Endodermal cell (in vitro differentiated cells): Measurements from ENCODE around the gene KCNK15. TPM values are rescaled to one million over a fixed set of nuclear protein-coding genes. Genes with fewer than 3 reads are reported as not detected.

ENCODE experiments used
- DNase-seq: peaks from one replicate; pipeline ENCODE4 v3.0.0-alpha.2; 2017
- H3K27ac ChIP-seq: 2 replicates; pipeline ENCODE4 v1.5.1; 2013; ENCODE audit warnings: mild to moderate bottlenecking, low read depth, low read length, moderate library complexity
- H3K27me3 ChIP-seq: 2 replicates; pipeline ENCODE4 v1.6.1; 2013; ENCODE audit warnings: mild to moderate bottlenecking, low read length, moderate library complexity; ENCODE audit not compliant: insufficient read depth, control insufficient read depth, poor library complexity, severe bottlenecking
- H3K36me3 ChIP-seq: 2 replicates; pipeline ENCODE4 v1.7.0; 2013; ENCODE audit warnings: mild to moderate bottlenecking, low read length, moderate library complexity; ENCODE audit not compliant: control insufficient read depth, insufficient read depth
- H3K4me1 ChIP-seq: one replicate; pipeline ENCODE4 v1.7.0; 2013; ENCODE audit warnings: low read length; ENCODE audit not compliant: control insufficient read depth, insufficient read depth
- H3K4me3 ChIP-seq: 2 replicates; pipeline ENCODE4 v1.5.1; 2013; ENCODE audit warnings: mild to moderate bottlenecking, low read length, moderate library complexity
- H3K9ac ChIP-seq: 2 replicates; pipeline ENCODE4 v1.6.1; 2013; ENCODE audit warnings: mild to moderate bottlenecking, low read length, moderate library complexity; ENCODE audit not compliant: poor library complexity, severe bottlenecking; ENCODE audit errors: extremely low read depth
- H3K9me3 ChIP-seq: 2 replicates; pipeline ENCODE4 v1.6.1; 2013; ENCODE audit warnings: mild to moderate bottlenecking, low read length, moderate library complexity; ENCODE audit not compliant: control insufficient read depth
- H3K27ac Mint-ChIP-seq: 2 replicates; pipeline ENCODE4 v1.8.0; 2020; ENCODE audit warnings: mixed read lengths
- H3K27me3 Mint-ChIP-seq: 2 replicates; pipeline ENCODE4 v1.8.0; 2021; ENCODE audit warnings: mild to moderate bottlenecking, mixed read lengths; ENCODE audit not compliant: insufficient read depth
- H3K36me3 Mint-ChIP-seq: 2 replicates; pipeline ENCODE4 v1.8.0; 2020; ENCODE audit warnings: low read depth, mixed read lengths
- H3K4me1 Mint-ChIP-seq: 2 replicates; pipeline ENCODE4 v1.8.0; 2020; ENCODE audit warnings: mixed read lengths
- H3K4me3 Mint-ChIP-seq: 2 replicates; pipeline ENCODE4 v1.8.0; 2020; ENCODE audit warnings: mild to moderate bottlenecking, moderate library complexity, mixed read lengths
- H3K9me3 Mint-ChIP-seq: 2 replicates; pipeline ENCODE4 v1.8.0; 2020; ENCODE audit warnings: mild to moderate bottlenecking, mixed read lengths
- CTCF ChIP-seq: fragments of 200-600 bp; sonication (generic); conservative IDR thresholded peaks from 2 replicates; pipeline ENCODE4 v1.5.0; 2021; ENCODE audit warnings: antibody characterized with exemption, mild to moderate bottlenecking
- WGBS, 2 experiments: methylation state at CpG; one replicate each; pipeline versions ENCODE4 v1.1.5 to v1.1.7; 2013; ENCODE audit warnings: missing lambda C conversion rate in 2 of 2, mixed read lengths in 1 of 2; ENCODE audit not compliant: insufficient coverage in 1 of 2, insufficient read length in 1 of 2; 5-methylcytosine and 5-hydroxymethylcytosine counted together
- total RNA-seq, 2 donors: library from RNA; stranded (reverse); fragmentation: NEBNext Ultra II Directional in 1 of 2; extraction: Animal tissue kit (Norgen Biotek cat#: 25700) in 1 of 2; gene quantifications; 2 replicates in 1 of 2; 3 replicates in 1 of 2; pipeline ENCODE4 v1.2.1, GENCODE V29; 2021

The KCNK15 gene
- total RNA-seq, 2 donors from 2014 or later: 0.15 to 0.22 TPM

- no peak overlapping the region for H3K27ac Mint-ChIP-seq
- peaks cover 26% of the 10 kb centered on the region for H3K4me1 Mint-ChIP-seq
- H3K9ac ChIP-seq: no peak overlapping the region
- H3K36me3 ChIP-seq: no peaks in the 10 kb centered on the region
- no peaks in the 10 kb centered on the region for H3K27me3 Mint-ChIP-seq
- H3K9me3 ChIP-seq: no peaks in the 10 kb centered on the region
- 69 to 73% methylated on average over 2 to 4 of the region's 4 CpGs for WGBS, 2 experiments
- H3K36me3 Mint-ChIP-seq: no peaks in the 10 kb centered on the region
- H3K27me3 ChIP-seq: no peaks in the 10 kb centered on the region
- no peak for DNase-seq
- no peak overlapping the region for H3K4me3 ChIP-seq
- H3K9me3 Mint-ChIP-seq: no peaks in the 10 kb centered on the region
- peaks cover 16% of the 10 kb centered on the region for H3K4me1 ChIP-seq
- H3K4me3 Mint-ChIP-seq: no peak overlapping the region
- H3K27ac ChIP-seq: no peak overlapping the region
- no peak for TF ChIP-seq CTCF
Measured at GRCh38 chr20:44765091-44765490, 19.4 kb downstream of the KCNK15 start.

GRCh38 chr20:44765701-44766347, 20.2 kb downstream of the KCNK15 start:
- Histone ChIP-seq H3K27me3 (no peaks in the 10 kb centered on the region), H3K9me3 (no peaks in the 10 kb centered on the region), H3K4me1 (peaks cover 16% of the 10 kb centered on the region), H3K9ac (no peak overlapping the region), H3K4me3 (no peak overlapping the region), H3K27ac (no peak overlapping the region), H3K36me3 (no peaks in the 10 kb centered on the region)
- TF ChIP-seq CTCF: no peak
- no peaks in the 10 kb centered on the region for H3K9me3 Mint-ChIP-seq
- DNase-seq: no peak
- H3K4me1 Mint-ChIP-seq: peaks cover 26% of the 10 kb centered on the region
- H3K4me3 Mint-ChIP-seq: no peak overlapping the region
- no peaks in the 10 kb centered on the region for H3K36me3 Mint-ChIP-seq
- 83 to 89% methylated on average over 3 to 6 of the region's 7 CpGs for WGBS, 2 experiments
- H3K27me3 Mint-ChIP-seq: no peaks in the 10 kb centered on the region
- H3K27ac Mint-ChIP-seq: no peak overlapping the region

- no peaks in the 10 kb centered on the region for H3K36me3 ChIP-seq
- no peak for DNase-seq
- no peak overlapping the region for H3K27ac ChIP-seq
- no peaks in the 10 kb centered on the region for H3K36me3 Mint-ChIP-seq
- no peak overlapping the region for H3K4me3 Mint-ChIP-seq
- H3K27me3 ChIP-seq: no peaks in the 10 kb centered on the region
- no peaks in the 10 kb centered on the region for H3K9me3 Mint-ChIP-seq
- no peak overlapping the region for H3K4me3 ChIP-seq
- no peaks in the 10 kb centered on the region for H3K27me3 Mint-ChIP-seq
- H3K27ac Mint-ChIP-seq: no peak overlapping the region
- TF ChIP-seq CTCF: no peak
- H3K4me1 Mint-ChIP-seq: peaks cover 10% of the 10 kb centered on the region
- no peaks in the 10 kb centered on the region for H3K9me3 ChIP-seq
- H3K9ac ChIP-seq: no peak overlapping the region
- WGBS, 2 experiments: 89 to 98% methylated on average over 7 to 8 of the region's 8 CpGs
- H3K4me1 ChIP-seq: peaks cover 5% of the 10 kb centered on the region
Measured at GRCh38 chr20:44768256-44768655, 22.6 kb downstream of the KCNK15 start.
